Lower leg skin (tissue), 4 donors: ENCODE measurements around the gene NFILZ. TPM values are rescaled to one million over a fixed set of nuclear protein-coding genes. Genes with fewer than 3 reads are reported as not detected.

ENCODE experiments used
- DNase-seq, 2 donors: peaks; one replicate each; pipeline ENCODE4 v3.0.0-alpha.2; 2019; ENCODE audit warnings: low spot score in 2 of 2
- H3K4me3 ChIP-seq: fragments of 200-600 bp; sonication (generic); 2 replicates; pipeline ENCODE4 v1.5.1; 2017; ENCODE audit warnings: mild to moderate bottlenecking, low read depth; ENCODE audit not compliant: poor library complexity, severe bottlenecking
- CTCF ChIP-seq, 3 donors: fragments of 450-650 bp; IDR thresholded peaks; one replicate each; pipeline ENCODE4 v1.5.1; 2016; ENCODE audit warnings: antibody characterized with exemption in 3 of 3, mild to moderate bottlenecking in 3 of 3, moderate library complexity in 2 of 3
- POLR2A ChIP-seq, 2 donors: fragments of 450-650 bp; IDR thresholded peaks; one replicate each; pipeline ENCODE4 v1.6.1; 2016 to 2017; ENCODE audit warnings: antibody characterized with exemption in 2 of 2, mild to moderate bottlenecking in 1 of 2, moderate library complexity in 1 of 2
- WGBS, 2 donors: methylation state at CpG; one replicate each; pipeline ENCODE4 v1.1.5; 2018; 5-methylcytosine and 5-hydroxymethylcytosine counted together
- intact Hi-C: fragments of 100-400 bp; cut with DNase I; formaldehyde crosslinking; loops from one replicate; pipeline ENCODE4 v1.15.0; 2023; ENCODE audit warnings: low total_unique reads
- total RNA-seq, 4 donors: library from RNA; depleted of rRNA; stranded (reverse); fragments of >200 nt; gene quantifications; one replicate each; pipeline ENCODE4 v1.1.0, GENCODE V29; 2016

Gene NFILZ
- total RNA-seq, result not detected

- H3K4me3 ChIP-seq, result no peak within 1 kb of the TSS
- TF ChIP-seq POLR2A (IDR thresholded peaks at IDR 0.05), result no peak
- TF ChIP-seq CTCF (IDR thresholded peaks at IDR 0.05), result no peak
- DNase-seq, result no peak
- intact Hi-C loops, result no loop called here
- WGBS, 2 donors, result 88 to 92% methylated on average over 11 of the region's 11 CpGs
Measured at GRCh38 chr19:8629996-8630683, at the start of gene NFILZ. NFILZ (plus strand) TSS chr19:8630633; CDS start chr19:8676766, 46,133 bp downstream.

GRCh38 chr19:8580710-8581281 lies 49.6 kb upstream of the NFILZ start:
- intact Hi-C loops, result no loop called here
- peak; percentile 78 to 96 for DNase-seq
- TF ChIP-seq CTCF (IDR thresholded peaks at IDR 0.05), result peak in 1 of 3 donors; percentile 92
- TF ChIP-seq POLR2A (IDR thresholded peaks at IDR 0.05), result no peak
- no peak overlapping the region for H3K4me3 ChIP-seq
- 3 to 6% methylated on average over 19 to 21 of the region's 21 CpGs for WGBS, 2 donors

- intact Hi-C loops, result no loop called here
- H3K4me3 ChIP-seq, result no peak overlapping the region
- WGBS, 2 donors, result 77 to 85% methylated on average over 70 to 71 of the region's 71 CpGs
- TF ChIP-seq POLR2A (IDR thresholded peaks at IDR 0.05), result no peak
- TF ChIP-seq CTCF (IDR thresholded peaks at IDR 0.05), result no peak
- no peak for DNase-seq
Measured at GRCh38 chr19:8584965-8585893, 45.2 kb upstream of the NFILZ start.

GRCh38 chr19:8585894-8586750 lies 44.3 kb upstream of the NFILZ start:
- intact Hi-C loops, result no loop called here
- H3K4me3 ChIP-seq, result no peak overlapping the region
- TF ChIP-seq CTCF (IDR thresholded peaks at IDR 0.05) (no peak), POLR2A (IDR thresholded peaks at IDR 0.05) (no peak)
- no peak for DNase-seq
- 78 to 80% methylated on average over 26 to 29 of the region's 34 CpGs for WGBS, 2 donors

- intact Hi-C loops, result no loop called here
- H3K4me3 ChIP-seq, result no peak overlapping the region
- no peak for DNase-seq
- TF ChIP-seq POLR2A (IDR thresholded peaks at IDR 0.05) (no peak), CTCF (IDR thresholded peaks at IDR 0.05) (no peak)
- 84 to 91% methylated on average over 29 to 32 of the region's 32 CpGs for WGBS, 2 donors
Measured at GRCh38 chr19:8589177-8589714, 41.2 kb upstream of the NFILZ start.
